Hematopoietic multipotent progenitor cell treated with erythropoietin and hydrocortisone succinate and interleukin-3 and kit ligand, for 17 days (in vitro differentiated cells): Measurements from ENCODE around the gene RTBDN.

Experiments used
- DNase-seq: peaks from one replicate; pipeline ENCODE4 v3.0.0-alpha.2; 2015; ENCODE audit warnings: low spot score

RTBDN gene

GRCh38 chr19:12792051-12792852 is 42.1 kb downstream of the RTBDN start:
- peak; percentile 80 for DNase-seq

- peak; percentile 96 for DNase-seq
These were observed 42.9 kb downstream of the RTBDN start, which contains the start of gene JUNB for GRCh38 chr19:12791345-12792050. JUNB (plus strand) TSS chr19:12791486; CDS start chr19:12791772, 286 bp downstream.

DNA sequence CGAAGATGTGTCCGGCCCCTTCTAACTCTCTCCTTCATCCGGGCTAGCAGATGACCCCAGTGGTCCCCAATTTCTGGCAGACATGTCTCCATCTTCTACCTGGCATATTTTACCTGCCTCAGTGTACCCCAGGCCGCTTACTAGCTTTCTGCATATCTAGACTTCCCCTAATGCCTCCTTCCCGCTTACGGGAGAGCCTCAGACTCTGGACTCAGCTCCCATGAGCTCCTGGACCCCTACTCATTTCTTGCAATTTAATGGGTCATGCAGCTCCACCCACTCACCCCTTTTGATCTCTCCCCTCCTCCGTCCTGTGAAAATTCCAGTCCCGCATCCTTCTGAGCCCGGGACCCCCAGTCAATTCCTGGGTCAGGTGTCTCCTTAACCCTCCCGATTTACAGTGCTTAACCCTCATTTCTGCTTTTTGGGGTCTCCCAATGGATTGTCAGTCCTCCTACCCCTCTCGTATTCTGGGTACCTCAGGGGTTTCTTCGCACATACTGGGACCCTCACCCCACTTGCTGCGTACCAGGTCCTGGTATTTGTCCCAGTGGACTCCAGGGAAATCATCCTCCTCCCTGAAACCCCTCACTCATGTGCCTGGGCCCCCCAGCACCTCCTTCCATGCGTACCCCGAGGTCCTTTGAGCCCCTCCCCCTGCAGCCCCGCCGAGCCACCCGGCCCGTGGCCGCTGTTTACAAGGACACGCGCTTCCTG is 43.6 kb downstream of the RTBDN start:
- peak; percentile 68 for DNase-seq

DNA sequence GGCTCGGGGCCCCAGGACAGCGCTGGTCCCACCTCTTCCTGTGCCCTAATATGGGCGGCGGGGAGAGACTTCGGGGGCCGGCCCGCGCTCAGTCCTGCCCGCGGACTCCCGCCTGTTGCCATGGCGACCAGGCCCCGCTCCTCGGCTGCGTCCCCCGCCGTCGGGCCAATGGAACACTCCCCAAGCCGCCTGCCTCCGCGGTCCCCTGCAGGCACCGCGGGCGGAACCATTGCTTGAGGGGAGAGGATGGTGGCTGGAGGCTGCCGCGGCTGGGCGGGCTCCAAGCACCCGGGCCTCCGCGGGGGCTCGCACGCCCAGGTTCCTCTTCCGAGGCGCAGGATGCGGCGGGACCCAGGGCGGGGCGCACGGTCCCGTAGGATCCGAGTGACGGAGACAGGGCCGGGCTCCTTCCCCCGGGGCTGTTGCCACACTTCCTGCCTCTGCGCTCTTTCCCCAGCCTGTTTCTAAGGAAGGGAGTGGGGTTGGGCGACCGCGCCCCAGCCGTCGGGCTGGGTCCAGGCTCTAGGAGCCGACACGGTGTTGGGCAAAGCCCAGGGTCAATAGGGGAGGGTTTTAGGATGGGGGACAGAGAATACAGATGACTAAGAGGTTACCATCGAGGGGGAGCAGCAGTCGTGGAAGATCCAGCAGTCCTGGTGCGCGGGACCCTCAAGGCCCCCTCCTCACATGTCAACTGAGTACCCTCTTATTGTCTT is 44.3 kb downstream of the RTBDN start:
- DNase-seq, result peak; percentile 97

GRCh38 chr19:12789098-12789903 is 45.1 kb downstream of the RTBDN start:
- DNase-seq, result peak; percentile 68

DNA sequence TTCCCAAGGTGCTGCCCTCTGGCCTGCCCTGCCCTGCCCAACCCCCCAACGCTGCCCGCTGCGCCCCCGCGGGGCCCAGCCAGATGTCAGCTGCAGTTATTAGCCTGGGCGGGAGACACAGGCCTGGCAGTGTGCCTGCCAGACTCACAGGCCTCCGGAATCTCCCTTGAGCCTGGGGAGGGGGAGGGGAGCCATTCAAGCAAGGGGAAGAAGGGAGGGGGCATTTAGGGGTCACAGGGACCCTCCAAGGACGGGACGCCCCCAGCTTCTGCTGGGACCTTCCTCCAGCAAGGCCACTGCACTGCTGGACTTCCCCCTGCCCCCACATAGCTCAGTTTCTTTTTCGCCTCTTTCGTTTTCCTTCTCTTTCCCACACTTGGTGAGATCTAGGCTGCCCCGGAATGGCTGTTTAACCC is 45.7 kb downstream of the RTBDN start:
- DNase-seq, result peak; percentile 83

DNA sequence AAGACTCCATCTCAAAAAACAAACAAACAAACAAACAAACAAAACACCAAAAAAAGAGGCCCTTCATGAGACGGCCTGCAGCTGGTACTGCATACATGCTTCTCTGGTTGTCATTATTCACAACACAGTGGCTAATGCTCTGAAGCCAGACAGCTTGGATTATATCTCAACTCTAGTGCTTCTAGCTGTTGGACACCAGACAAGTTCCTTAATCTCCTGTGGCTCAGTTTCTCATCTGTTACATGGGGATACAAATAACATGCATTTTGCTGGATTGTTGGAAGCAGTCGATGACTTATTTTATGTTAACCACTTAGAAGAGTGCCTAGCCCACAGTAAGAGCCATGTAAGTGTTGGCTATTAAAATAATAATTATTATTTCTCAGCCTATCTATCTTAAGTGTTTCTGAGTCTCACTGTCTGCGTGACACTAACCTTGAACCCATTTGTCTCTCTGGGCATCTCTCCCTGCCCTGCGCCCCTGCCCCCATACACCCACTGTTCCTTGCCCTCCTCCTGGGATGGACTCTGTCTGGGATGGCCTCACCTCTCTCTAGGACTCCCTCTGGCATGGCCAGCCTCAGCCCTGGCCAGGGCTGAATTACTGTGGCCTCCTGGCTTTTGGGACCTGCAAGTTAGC is 46.2 kb downstream of the RTBDN start:
- DNase-seq, result peak; percentile 58

GRCh38 chr19:12787458-12787857 is 46.9 kb downstream of the RTBDN start:
- DNase-seq, result no peak

GRCh38 chr19:12786952-12787351 is 47.4 kb downstream of the RTBDN start:
- DNase-seq, result peak; percentile 40

DNA sequence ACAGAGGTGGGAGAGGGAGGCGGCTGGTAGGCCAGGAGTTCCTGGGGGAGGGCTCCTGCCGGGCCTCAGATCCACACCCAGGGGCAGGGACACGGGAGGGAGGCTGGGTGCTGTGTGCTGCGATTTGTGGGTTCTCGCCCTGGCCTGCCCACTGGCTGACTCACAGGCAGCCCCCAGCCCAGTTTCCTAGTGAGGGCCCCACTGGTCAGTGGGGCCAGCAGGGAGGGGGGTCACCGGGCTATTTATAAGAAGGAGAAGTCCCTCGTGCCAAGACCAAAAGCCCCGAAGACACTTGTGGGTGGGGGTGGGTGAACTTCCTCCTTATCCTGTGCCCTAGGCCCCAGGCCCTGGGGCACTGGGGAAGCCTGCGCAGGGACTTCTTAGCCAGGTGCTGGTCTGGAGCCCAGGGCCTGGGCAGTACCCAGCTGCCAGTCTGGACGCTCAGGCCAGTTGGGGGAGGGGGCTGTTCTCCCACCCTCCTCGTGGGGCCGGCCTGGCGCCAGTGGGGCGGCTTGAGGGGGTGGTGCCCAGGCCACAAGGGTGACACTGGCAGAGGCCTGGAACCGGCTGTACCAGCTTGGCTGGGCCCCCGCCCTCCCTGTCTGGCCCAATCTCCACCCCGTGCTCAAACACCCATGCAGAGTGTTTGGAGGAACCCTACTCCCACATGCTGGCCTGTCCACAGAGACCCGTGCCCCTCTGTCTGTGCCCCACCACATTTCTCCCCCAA is 48.1 kb downstream of the RTBDN start:
- DNase-seq, result peak; percentile 61

GRCh38 chr19:12785431-12786031 is 48.8 kb downstream of the RTBDN start:
- DNase-seq, result peak; percentile 62

DNA sequence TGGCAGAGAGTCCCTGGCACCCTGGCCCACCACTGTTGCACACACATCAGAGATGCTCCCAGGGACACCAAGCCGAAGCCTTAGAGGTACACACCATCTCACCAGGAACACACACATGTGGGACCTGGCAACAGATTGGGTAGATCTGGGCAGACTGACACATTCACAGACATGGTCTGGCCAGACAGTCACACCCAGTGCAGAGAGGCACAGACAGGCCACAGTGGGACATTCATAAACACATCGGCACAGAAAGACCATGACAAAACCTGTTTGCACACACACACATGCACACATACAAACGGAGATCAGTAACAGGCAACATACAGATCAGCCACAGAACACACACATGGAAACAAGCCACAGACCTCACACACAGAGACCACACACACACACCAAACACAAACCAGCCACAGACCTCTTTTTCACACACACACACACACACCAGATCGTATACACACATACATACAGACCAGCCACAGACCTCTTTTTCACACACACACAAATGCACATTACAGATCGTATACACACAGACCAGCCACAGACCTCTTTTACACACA is 49.4 kb downstream of the RTBDN start:
- DNase-seq, result no peak

DNA sequence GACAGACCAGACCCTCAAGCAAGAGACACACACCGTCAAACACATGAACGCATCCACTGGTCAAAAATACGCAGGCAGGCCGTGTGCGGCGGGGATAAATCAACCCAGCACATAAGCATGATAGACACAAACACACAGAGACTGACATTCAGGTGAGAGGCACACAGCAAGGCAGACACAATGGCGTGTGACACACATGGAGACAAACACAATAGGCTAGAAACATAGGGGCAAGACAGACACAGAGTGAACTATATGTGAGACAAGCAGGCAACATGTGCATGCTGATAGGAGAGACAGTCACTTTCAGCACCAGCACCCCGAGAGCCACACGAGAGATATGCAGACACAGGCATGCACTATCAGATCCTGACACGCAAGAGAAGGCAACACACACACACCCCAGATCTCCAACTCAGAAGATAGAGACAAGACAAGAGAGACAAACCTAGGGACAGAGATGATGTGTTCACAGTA is 49.9 kb downstream of the RTBDN start:
- DNase-seq, result peak; percentile 78

- DNase-seq, result peak; percentile 52
These were observed 50.5 kb downstream of the RTBDN start for GRCh38 chr19:12783849-12784393.

DNA sequence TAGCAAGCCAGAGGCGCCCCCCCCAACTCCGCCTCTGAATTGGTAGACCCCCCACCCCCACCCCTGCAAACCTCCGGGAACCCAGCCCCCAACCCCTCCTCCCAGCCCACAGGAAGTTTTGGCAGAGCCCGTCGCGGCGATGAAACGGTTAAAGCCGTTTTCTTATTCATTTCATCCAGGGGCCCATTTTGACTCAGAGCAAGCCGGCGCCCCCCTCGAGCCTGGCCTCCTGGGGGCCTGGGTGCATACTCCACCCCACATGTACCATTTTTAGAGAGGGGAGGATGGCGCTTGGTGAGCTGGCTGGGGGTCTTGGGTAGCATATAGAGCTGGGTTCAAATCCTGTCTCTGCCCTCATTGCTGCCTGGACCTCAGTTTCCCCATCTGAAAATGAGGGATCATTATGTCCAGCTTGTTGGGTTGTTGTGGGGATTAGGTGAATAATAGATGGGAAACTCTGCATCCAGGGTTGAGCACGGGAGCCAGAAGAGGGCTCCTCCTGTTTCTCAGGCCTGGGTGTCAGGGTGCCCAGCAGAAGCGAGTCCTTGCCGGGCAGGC is 51.0 kb downstream of the RTBDN start:
- no peak for DNase-seq

DNA sequence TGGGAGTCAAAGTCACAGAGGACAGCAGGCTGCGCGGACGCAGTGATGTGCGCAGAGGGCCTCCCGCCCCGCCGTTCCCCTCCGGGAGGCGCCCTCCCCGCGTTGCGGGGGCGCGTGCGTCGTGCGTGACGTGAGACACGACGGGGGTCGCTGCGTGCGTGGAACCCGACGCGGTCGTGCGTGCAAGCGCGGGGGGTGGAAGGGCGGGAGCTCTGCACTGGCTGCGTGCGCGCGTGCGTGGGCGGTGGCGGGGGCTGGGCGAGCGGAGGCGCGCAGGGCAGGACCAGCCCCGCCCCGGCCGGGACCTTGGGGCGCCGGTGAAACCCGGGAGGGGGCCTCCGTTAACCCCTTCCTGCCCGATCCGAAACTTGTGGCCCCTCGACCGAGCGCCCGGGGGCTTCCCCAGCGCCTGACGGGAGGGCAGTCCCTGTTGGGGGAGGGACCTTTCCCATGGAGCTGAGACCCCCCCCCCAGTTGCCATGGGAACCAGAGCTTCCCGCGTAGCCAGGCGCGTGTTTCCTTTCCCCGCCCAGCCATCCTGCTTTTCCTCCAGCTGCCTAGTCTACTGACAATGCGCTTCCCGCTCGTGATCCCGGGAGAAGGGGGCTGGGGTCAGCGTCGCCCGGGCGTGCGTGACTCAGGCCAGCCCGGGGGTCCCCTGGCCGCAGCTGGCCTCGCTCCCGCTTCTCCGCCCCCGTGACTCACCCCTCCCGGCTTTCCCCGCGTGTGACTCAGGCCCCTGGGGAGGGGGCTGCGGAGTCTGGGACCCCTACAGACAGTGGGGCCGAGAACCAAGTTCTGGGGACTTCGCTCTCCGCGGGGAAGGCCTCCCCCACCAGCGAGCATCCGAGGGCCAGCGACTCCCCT is 51.7 kb downstream of the RTBDN start:
- DNase-seq, result peak; percentile 77

- no peak for DNase-seq
These were observed 52.3 kb downstream of the RTBDN start for GRCh38 chr19:12782174-12782423.
